Stimulated activated CD4-positive, alpha-beta T cell treated with anti-CD3 and anti-CD28 coated beads, Interleukin-2, amount 100 ng/mL, for 48 hours (primary cell): ENCODE data around the gene C11orf65.
"Not testable (repeated sequence)": the region's sequence is repeated elsewhere in the genome, so short reads cannot be mapped to it uniquely, and the experiment has no call there.

ENCODE experiments used
- DNase-seq, 2 donors: peaks; one replicate each; pipeline ENCODE4 v3.0.0-alpha.2; 2020

C11orf65 gene

DNA sequence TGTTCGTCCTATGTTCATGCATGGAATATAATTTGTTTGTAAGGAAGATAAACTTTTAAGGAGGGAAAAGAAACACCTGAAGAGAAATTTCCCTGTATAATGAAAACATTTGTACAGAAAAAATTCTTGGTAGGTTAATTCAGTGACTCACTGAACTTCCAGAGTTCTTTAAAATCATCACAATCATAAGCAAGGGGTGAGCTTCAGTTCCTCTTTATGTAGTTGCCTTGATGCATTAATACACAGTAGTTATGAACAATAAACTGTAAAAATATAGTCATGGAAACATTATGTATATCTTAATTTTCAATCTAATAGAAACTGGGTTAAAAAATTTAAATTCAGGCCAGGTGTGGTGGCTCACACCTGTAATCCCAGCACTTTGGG, 1.1 kb upstream of the C11orf65 start:
- DNase-seq = no peak

GRCh38 chr11:108466405-108466804, 924 bp downstream of the C11orf65 start:
- no peak for DNase-seq

GRCh38 chr11:108453207-108453835, 14.0 kb downstream of the C11orf65 start:
- DNase-seq = no peak

GRCh38 chr11:108441445-108441844, 25.9 kb downstream of the C11orf65 start:
- DNase-seq = not testable (repeated sequence)

DNA sequence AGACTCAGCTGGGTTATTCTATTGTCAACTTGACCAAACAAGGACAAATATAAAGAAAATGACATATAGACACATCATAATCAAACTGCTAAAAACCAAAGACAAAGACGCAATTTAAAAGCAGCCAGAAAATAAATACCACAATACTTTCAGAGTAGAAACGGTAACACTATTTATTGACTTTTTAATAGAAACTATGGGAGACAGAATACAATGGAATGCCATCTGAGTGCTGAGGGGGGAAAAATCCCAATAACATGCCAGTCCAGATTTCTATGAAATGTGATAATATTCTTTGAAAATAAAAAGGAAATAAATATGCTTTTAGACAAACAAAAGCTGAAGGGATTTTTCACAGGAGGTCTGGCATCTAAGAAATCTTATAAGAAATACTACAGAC, 30.7 kb downstream of the C11orf65 start:
- DNase-seq = no peak

DNA sequence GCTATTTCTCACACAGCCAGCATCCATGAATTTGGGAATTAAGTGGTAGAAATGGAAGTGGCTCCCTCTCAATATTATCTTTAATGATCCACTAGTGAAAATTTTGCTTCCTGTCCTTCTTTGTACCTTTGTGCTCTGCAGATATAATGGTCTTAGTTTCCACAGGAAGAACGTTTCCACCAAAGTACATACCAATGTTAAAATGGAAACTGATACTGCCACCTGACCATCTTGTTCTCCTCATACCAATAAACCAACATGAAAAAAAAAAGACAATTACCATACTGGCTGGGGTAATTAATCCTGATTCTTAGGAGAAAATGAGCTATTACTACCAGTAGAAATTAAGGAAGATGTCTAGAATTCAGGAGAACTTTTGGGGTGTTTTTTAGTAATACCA, 32.3 kb downstream of the C11orf65 start:
- no peak for DNase-seq

- no peak for DNase-seq
Observed at GRCh38 chr11:108432783-108433182, 34.5 kb downstream of the C11orf65 start.

DNA sequence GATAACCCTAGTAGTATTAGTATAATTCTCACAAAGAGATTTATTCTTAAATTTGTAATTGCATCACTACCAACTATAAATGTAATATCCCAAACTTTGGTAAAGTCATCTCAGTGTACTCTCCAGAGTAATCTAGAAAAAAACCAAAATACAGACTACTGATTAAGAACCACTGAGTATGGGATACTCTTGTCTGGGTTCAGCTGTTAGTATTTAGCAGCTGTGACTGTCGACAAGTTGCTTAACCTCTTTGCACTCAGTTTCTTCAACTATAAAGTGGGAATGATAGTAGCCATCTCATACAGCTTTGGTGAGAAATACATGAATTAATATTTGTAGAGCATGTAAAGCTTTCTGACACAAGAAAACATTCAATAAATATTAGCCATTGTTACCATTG, 35.3 kb downstream of the C11orf65 start:
- no peak for DNase-seq

DNA sequence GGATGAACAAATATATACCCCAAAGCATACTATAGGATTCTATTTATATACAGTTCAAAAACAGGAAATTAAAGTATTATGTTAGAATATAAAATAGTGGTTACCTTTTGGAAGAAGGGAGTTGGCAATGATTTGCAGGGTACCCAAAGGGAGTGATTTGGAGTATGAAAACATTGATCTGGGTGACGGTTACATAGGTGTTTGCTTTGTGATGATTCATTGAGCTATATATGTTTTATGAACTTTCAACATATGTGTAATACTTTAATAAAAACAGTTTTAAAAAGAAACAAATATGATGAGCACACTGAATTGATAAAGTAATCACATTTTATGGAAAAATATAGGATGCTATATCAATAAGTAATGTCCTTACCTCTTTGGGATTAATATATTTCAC, 36.0 kb downstream of the C11orf65 start:
- DNase-seq = no peak

DNA sequence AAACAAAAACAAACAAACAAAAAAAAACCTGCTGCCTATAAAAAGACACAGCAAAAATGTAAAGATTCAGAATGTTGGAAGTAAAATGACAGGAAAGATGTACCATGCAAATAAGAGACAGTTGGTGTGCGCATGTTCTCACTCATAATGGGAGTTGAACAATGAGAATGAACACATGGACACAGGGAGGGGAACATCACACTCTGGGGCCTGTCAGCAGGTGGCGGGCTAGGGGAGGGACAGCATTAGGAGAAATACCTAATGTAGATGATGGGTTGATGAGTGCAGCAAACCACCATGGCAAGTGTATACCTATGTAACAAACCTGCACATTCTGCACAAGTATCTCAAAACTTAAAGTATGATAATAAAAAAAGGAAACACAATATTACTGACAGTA, 49.8 kb downstream of the C11orf65 start:
- DNase-seq = peak in 1 of 2 donors; percentile 2

DNA sequence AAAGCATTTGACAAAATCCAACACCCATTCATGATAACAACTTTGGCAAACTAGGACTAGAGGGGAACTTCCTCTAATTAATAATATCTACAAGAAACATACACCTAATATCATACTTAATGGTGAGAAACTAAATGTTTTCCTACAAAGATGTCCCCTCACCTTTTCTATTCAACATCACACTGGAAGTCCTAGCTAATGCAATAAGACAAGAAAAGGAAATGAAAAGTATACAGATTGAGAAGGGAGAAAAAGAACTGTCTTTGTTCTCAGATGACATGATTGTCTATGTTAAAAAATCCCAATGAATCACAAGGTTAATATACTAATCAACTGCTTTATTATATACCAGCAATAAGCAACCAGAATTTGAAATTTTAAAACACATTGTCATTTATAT, 52.4 kb downstream of the C11orf65 start:
- no peak for DNase-seq

DNA sequence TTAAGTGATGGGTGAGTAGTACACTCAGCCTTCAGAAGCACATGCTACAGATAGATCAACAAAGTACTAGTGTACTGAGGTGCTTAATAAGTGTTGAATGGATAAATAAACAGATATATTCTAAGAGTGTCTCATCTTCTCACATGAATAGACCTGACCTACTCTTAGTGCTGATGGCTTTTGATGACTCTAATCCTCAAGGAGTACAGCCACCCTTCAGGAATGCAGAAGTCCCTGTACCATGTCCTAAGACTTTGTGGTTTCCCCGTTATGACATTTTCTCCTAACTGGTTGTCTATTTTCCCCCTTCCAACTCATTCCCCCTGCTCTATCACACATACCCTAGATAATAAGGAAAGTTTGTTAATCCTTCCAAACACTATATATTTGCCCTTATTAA, 61.6 kb downstream of the C11orf65 start:
- DNase-seq = no peak

DNA sequence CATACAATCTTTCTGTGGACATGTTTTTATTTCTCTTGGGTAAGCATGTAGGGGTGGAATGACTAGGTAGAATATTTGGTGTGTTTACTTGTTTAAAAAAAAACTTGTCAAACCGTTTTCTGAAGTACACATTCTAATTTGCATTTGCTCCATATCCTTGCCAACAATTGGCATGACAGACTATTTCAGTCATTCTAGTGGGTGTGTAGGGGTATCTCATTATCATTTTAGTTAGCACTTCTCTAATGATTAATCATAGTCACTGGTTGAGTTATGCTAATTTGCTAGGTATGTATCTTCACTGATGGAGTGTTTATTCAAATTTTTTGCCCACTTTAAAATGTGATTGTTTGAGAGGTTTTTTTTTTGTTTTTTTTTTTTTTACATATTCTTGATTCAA, 64.3 kb downstream of the C11orf65 start:
- DNase-seq = no peak

- DNase-seq = no peak
Observed at GRCh38 chr11:108402241-108402640, 65.1 kb downstream of the C11orf65 start.

- no peak for DNase-seq
Observed at GRCh38 chr11:108398439-108398838, 68.9 kb downstream of the C11orf65 start.

DNA sequence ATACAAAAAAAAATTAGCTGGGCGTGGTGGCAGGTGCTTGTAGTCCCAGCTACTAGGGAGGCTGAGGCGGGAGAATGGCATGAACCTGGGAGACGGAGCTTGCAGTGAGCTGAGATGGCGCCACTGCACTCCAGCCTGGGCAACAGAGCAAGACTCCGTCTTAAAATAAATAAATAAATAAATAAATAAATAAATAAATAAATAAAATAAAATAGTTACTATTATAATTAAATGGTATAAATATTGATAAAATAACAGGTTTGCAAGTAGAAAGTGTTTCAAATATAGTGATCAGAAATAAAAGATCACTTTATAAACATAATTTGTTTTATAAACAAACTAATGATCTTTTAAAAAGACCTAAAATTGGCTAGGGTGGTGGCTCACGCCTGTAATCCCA, 70.7 kb downstream of the C11orf65 start:
- not testable (repeated sequence) for DNase-seq

DNA sequence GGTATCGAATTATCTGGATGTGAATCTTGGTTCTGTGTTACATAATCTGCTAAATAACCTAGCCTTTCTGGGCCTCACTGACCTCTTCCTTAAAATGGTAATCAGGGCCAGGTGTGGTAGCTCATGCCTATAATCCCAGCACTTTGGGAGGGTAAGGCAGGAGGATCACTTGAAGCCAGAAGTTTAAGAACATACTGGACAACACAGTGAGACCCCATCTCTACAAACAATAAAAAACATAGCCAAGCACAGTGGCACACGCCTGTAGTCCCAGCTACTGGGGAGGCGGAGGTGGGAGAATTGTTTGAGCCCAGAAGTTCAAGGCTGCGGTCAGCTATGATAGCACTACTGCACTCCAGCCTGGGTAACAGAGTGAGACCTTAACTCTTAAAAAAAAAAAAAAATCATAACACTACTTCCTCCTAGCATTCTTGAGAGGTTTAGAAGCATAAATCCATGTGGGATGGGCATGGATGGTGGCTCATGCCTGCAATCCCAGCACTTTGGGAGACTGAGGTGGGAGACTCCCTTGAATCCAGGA, 72.5 kb downstream of the C11orf65 start:
- DNase-seq = no peak

DNA sequence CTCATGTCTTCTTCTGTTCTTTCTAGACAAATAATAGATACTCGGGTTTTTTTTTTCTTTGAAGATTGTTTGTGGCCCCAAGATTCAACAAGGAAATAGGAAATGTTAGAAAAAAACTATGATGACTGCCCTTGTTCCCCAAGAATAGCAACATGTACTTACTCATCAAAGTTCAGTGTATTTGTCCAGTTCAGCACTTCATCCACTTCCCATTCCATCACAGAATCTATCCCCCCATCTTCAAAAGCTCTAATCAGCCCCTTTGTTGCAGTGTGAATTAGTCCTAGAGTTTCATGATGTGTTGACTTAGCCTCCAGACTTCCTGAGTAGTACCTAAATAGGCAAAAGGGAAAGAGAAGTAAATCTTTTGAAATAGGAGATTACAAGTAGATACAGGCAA, 74.3 kb downstream of the C11orf65 start:
- no peak for DNase-seq

GRCh38 chr11:108392353-108392752, 75.0 kb downstream of the C11orf65 start:
- DNase-seq = no peak

DNA sequence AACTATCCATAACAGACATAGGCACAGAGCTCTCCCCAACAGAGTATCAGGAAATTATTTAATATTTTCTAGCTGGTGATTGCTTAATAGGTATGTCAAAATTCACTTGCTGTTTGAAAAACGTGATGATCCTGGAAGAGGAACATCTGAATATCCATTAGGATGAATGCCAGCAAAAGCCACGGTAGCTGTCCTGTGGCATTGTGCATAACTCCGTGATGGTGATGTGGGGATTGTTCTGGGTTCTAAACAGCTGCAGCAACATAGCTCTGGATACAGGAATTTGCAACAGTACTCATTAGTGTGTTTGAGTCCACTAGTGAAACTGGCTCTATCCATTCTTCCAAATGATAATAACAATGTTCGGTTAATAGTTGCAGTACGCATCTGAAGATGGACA, 78.8 kb downstream of the C11orf65 start:
- no peak for DNase-seq

DNA sequence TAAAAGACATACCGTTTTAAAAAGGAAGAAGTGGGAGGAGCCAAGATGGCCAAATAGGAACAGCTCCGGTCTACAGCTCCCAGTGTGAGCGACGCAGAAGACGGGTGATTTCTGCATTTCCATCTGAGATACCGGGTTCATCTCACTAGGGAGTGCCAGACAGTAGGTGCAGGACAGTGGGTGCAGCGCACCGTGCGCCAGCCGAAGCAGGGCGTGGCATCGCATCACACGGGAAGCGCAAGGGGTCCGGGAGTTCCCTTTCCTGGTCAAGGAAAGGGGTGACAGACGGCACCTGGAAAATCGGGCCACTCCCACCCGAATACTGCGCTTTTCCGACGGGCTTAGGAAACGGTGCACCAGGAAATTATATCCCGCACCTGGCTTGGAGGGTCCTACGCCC, 93.8 kb downstream of the C11orf65 start:
- not testable (repeated sequence) for DNase-seq

DNA sequence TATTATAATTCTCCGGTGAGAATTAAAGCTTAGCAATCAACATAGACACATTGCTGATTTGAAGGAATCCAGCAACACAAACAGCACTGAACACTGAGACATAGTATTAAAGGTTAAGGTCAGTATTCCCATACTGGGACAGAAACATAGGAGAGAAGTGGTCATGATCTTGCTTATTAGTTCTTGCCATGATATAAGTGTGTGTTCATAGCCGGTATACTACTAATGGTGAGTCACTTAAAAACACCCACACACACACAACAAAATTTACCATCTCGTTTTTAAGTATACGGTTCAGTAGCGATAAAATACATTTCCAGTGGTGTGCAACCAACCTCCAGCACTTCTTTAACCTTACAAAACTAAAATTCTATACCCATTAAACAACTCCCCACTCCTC, 96.3 kb downstream of the C11orf65 start:
- DNase-seq = no peak

- no peak for DNase-seq
Observed at GRCh38 chr11:108370315-108370714, 97.0 kb downstream of the C11orf65 start.

GRCh38 chr11:108369064-108369463, 98.3 kb downstream of the C11orf65 start:
- no peak for DNase-seq

DNA sequence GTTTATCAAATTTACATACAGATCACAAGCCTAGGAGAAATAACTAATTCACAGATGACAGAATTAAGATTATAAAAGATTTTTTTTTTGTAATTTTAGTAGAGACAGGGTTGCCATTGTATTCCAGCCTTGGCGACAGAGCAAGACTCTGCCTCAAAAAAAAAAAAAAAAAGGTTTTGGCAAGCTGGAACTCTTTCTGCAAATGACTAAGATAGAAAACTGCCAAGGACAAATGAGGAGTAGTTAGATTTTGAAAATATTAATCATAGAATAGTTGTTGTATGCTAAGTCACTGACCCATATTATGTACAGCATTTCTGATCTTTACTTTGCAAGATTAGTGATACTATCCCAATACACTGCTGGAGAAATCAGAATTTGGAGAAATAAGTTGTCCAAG, 99.2 kb downstream of the C11orf65 start:
- DNase-seq = no peak
